Posterior vena cava (tissue), 2 donors: ENCODE measurements around the gene SECISBP2. TPM values are rescaled to one million over a fixed set of nuclear protein-coding genes. Genes with fewer than 3 reads are reported as not detected.
"Not testable (repeated sequence)": the region's sequence is repeated elsewhere in the genome, so short reads cannot be mapped to it uniquely, and the experiment has no call there.

Experiments
- DNase-seq: peaks from one replicate; pipeline ENCODE4 v3.0.0-alpha.2; 2020; ENCODE audit warnings: low spot score
- intact Hi-C, 2 donors: fragments of 100-400 bp; cut with DNase I; formaldehyde crosslinking; loops; one replicate each; pipeline versions ENCODE4 v1.14.1 to v1.14.2; 2022 to 2023
- long read RNA-seq, 2 donors: library from polyadenylated mRNA; unstranded; transcript quantifications; one replicate each; pipeline ENCODE4 v2.0.0, GENCODE V29; 2020 to 2021
- total RNA-seq, 2 donors: library from RNA; stranded (reverse); fragmentation: NEBNext Ultra II Directional; extraction: Animal tissue kit (Norgen Biotek cat#: 25700); gene quantifications; one replicate each; pipeline ENCODE4 v1.2.1, GENCODE V29; 2021
- donor health status: DM: yes; HTN: yes; CAD: no.
- donor health status: DM: yes; HTN: yes; CAD: no.

SECISBP2 gene
- total RNA-seq = 10 to 100 TPM; 35.2 to 36.3 TPM
- long read RNA-seq, donor 1, partial matches to known transcripts = 6 of 9 reads
- long read RNA-seq, donor 1, other reads (novel, unspliced or antisense) = 3 of 9 reads
- long read RNA-seq, donor 2, partial matches to known transcripts = 39 of 71 reads
- long read RNA-seq, donor 2, other reads (novel, unspliced or antisense) = 32 of 71 reads

- peak; percentile 99 for DNase-seq
- intact Hi-C loops = no loop called here
Measured at GRCh38 chr9:89318123-89319014, at the start of gene SECISBP2. TSS of gene SECISBP2 (plus strand) at chr9:89318500. CDS start at chr9:89318577, 77 bp downstream.

- no peak for DNase-seq
- intact Hi-C loops = loop anchor here in 1 of 2 donors (10.0 kb wide), 1 partner anchor 259 kb away; no protein-coding TSS in a partner anchor
Measured at GRCh38 chr9:89273528-89274279, 44.6 kb upstream of the SECISBP2 start.

- intact Hi-C loops = loop anchor here in 1 of 2 donors (5.0 to 10.0 kb wide), 2 partner anchors 260 to 683 kb away; no protein-coding TSS in a partner anchor
- DNase-seq = no peak
Measured at GRCh38 chr9:89274838-89275237, 43.5 kb upstream of the SECISBP2 start.

- not testable (repeated sequence) for DNase-seq
- intact Hi-C loops = loop anchor here in 1 of 2 donors (5.0 to 10.0 kb wide), 2 partner anchors 261 to 684 kb away; no protein-coding TSS in a partner anchor
Measured at GRCh38 chr9:89276040-89276439, 42.3 kb upstream of the SECISBP2 start.

- intact Hi-C loops = loop anchor here in 1 of 2 donors (5.0 to 10.0 kb wide), 2 partner anchors 262 to 685 kb away; no protein-coding TSS in a partner anchor
- DNase-seq = no peak
Measured at GRCh38 chr9:89277043-89277442, 41.3 kb upstream of the SECISBP2 start.

- intact Hi-C loops = loop anchor here in 1 of 2 donors (5.0 to 10.0 kb wide), 2 partner anchors 263 to 685 kb away; no protein-coding TSS in a partner anchor
Measured at GRCh38 chr9:89277454-89277853, 40.8 kb upstream of the SECISBP2 start.

GRCh38 chr9:89278551-89278950, 39.7 kb upstream of the SECISBP2 start:
- intact Hi-C loops = loop anchor here in 1 of 2 donors (5.0 to 10.0 kb wide), 2 partner anchors 264 to 686 kb away; no protein-coding TSS in a partner anchor

More at GRCh38 chr9:89277454-89277853, 40.8 kb upstream of the SECISBP2 start:
- no peak for DNase-seq

GRCh38 chr9:89278997-89279739, 39.1 kb upstream of the SECISBP2 start:
- intact Hi-C loops = loop anchor here in 1 of 2 donors (5.0 to 10.0 kb wide), 2 partner anchors 264 to 687 kb away; no protein-coding TSS in a partner anchor
- no peak for DNase-seq

More at GRCh38 chr9:89278551-89278950, 39.7 kb upstream of the SECISBP2 start:
- DNase-seq = no peak

GRCh38 chr9:89281106-89281505, 37.2 kb upstream of the SECISBP2 start:
- no peak for DNase-seq
- intact Hi-C loops = no loop called here

- intact Hi-C loops, DNase-seq: not testable (repeated sequence)
Measured at GRCh38 chr9:89282248-89282968, 35.9 kb upstream of the SECISBP2 start.

GRCh38 chr9:89284076-89284475, 34.2 kb upstream of the SECISBP2 start:
- DNase-seq = no peak
- intact Hi-C loops = no loop called here

- no peak for DNase-seq
- intact Hi-C loops = no loop called here
Measured at GRCh38 chr9:89291741-89292140, 26.6 kb upstream of the SECISBP2 start.

- intact Hi-C loops = no loop called here
- no peak for DNase-seq
Measured at GRCh38 chr9:89293014-89293413, 25.3 kb upstream of the SECISBP2 start.

GRCh38 chr9:89295400-89295799, 22.9 kb upstream of the SECISBP2 start:
- intact Hi-C loops = no loop called here
- DNase-seq = no peak

- DNase-seq, intact Hi-C loops: not testable (repeated sequence)
Measured at GRCh38 chr9:89301996-89302395, 16.3 kb upstream of the SECISBP2 start.

GRCh38 chr9:89304020-89304833, 14.1 kb upstream of the SECISBP2 start:
- intact Hi-C loops = no loop called here
- DNase-seq = no peak

GRCh38 chr9:89304834-89305188, 13.5 kb upstream of the SECISBP2 start:
- DNase-seq = no peak
- intact Hi-C loops = no loop called here
